Right lobe of liver (tissue), 4 donors: ENCODE measurements around the gene TTC17.

Experiments
- POLR2A ChIP-seq: fragments of 450-650 bp; IDR thresholded peaks from one replicate; pipeline ENCODE4 v1.6.1; 2017; ENCODE audit warnings: antibody characterized with exemption, mild to moderate bottlenecking
- TF ChIP-seq, protein P1 (sequence below), 4 donors: fragments of 200-600 bp in 3 of 4; fragments of 450-650 bp in 1 of 4; IDR thresholded peaks; one replicate each; pipeline versions ENCODE4 v1.5.1 to v1.8.0; 2016 to 2022; ENCODE audit warnings: antibody characterized with exemption in 4 of 4, mild to moderate bottlenecking in 2 of 4
- donor health status: DM: no; HTN: no; CAD: no.
- donor health status: DM: no; HTN: no; CAD: no.
- donor health status: DM: no; HTN: yes; CAD: no.

DNA sequence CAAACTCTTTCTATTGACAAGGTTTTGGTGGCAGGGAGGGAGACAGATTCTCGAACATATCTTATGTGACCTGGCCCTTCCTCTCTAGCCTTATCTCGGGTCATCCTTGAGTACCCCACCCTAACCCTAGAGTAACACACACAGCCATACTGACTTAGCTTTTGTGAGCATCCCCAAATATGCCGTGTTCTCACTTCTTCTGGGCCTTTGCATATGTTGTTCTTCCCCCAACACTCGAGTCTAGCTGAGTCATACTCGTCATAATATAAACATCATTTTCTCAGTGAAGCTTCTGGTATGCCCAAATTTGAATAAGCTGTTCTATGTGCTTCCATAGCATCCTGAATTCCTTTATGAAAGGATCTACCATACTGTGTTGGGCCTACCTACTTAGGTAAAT is 8.0 kb downstream of the TTC17 start:
- TF ChIP-seq POLR2A, result no peak
- TF ChIP-seq, protein P1, sequence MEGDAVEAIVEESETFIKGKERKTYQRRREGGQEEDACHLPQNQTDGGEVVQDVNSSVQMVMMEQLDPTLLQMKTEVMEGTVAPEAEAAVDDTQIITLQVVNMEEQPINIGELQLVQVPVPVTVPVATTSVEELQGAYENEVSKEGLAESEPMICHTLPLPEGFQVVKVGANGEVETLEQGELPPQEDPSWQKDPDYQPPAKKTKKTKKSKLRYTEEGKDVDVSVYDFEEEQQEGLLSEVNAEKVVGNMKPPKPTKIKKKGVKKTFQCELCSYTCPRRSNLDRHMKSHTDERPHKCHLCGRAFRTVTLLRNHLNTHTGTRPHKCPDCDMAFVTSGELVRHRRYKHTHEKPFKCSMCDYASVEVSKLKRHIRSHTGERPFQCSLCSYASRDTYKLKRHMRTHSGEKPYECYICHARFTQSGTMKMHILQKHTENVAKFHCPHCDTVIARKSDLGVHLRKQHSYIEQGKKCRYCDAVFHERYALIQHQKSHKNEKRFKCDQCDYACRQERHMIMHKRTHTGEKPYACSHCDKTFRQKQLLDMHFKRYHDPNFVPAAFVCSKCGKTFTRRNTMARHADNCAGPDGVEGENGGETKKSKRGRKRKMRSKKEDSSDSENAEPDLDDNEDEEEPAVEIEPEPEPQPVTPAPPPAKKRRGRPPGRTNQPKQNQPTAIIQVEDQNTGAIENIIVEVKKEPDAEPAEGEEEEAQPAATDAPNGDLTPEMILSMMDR (IDR thresholded peaks at IDR 0.05), result no peak
